ENCODE data around the gene LRIG1.

Gene LRIG1

GRCh38 chr3:66532160-66532587, 31.4 kb upstream of the LRIG1 start:
- DNase-seq: no peak
- no peak overlapping the region for H3K27ac ChIP-seq (ENCODE audit: insufficient read depth, low read length, poor library complexity, severe bottlenecking)
- no peak overlapping the region for H3K4me3 ChIP-seq (ENCODE audit: insufficient read depth, low read depth, low read length, poor library complexity, severe bottlenecking)
- H3K27me3 ChIP-seq (replicated peaks; ENCODE audit: control insufficient read depth, insufficient read depth, low read length, poor library complexity, severe bottlenecking): no peaks in the 10 kb centered on the region
- no peaks in the 10 kb centered on the region for H3K9me3 ChIP-seq (ENCODE audit: control insufficient read depth, low read length)
- H3K4me1 ChIP-seq (ENCODE audit: control insufficient read depth, insufficient read depth, low read length, poor library complexity, severe bottlenecking): no peaks in the 10 kb centered on the region
- H3K36me3 ChIP-seq (ENCODE audit: control insufficient read depth, insufficient read depth, low read length): no peaks in the 10 kb centered on the region

- DNase-seq: no peak
Observed at GRCh38 chr3:66531256-66531655, 30.4 kb upstream of the LRIG1 start.

GRCh38 chr3:66527246-66527645, 26.4 kb upstream of the LRIG1 start:
- H3K4me1 ChIP-seq (ENCODE audit: control insufficient read depth, insufficient read depth, low read length, poor library complexity, severe bottlenecking): no peaks in the 10 kb centered on the region
- no peak overlapping the region for H3K27ac ChIP-seq (ENCODE audit: insufficient read depth, low read length, poor library complexity, severe bottlenecking)
- H3K4me3 ChIP-seq (ENCODE audit: insufficient read depth, low read depth, low read length, poor library complexity, severe bottlenecking): no peak overlapping the region
- H3K36me3 ChIP-seq (ENCODE audit: control insufficient read depth, insufficient read depth, low read length): no peaks in the 10 kb centered on the region
- no peak for DNase-seq
- no peaks in the 10 kb centered on the region for H3K9me3 ChIP-seq (ENCODE audit: control insufficient read depth, low read length)
- H3K27me3 ChIP-seq (replicated peaks; ENCODE audit: control insufficient read depth, insufficient read depth, low read length, poor library complexity, severe bottlenecking): no peaks in the 10 kb centered on the region

More at GRCh38 chr3:66531256-66531655, 30.4 kb upstream of the LRIG1 start:
- H3K4me1 ChIP-seq (ENCODE audit: control insufficient read depth, insufficient read depth, low read length, poor library complexity, severe bottlenecking): no peaks in the 10 kb centered on the region
- no peak overlapping the region for H3K27ac ChIP-seq (ENCODE audit: insufficient read depth, low read length, poor library complexity, severe bottlenecking)
- H3K4me3 ChIP-seq (ENCODE audit: insufficient read depth, low read depth, low read length, poor library complexity, severe bottlenecking): no peak overlapping the region
- no peaks in the 10 kb centered on the region for H3K9me3 ChIP-seq (ENCODE audit: control insufficient read depth, low read length)
- H3K27me3 ChIP-seq (replicated peaks; ENCODE audit: control insufficient read depth, insufficient read depth, low read length, poor library complexity, severe bottlenecking): no peaks in the 10 kb centered on the region
- H3K36me3 ChIP-seq (ENCODE audit: control insufficient read depth, insufficient read depth, low read length): no peaks in the 10 kb centered on the region

GRCh38 chr3:66525771-66526170, 24.9 kb upstream of the LRIG1 start:
- no peaks in the 10 kb centered on the region for H3K4me1 ChIP-seq (ENCODE audit: control insufficient read depth, insufficient read depth, low read length, poor library complexity, severe bottlenecking)
- no peak for DNase-seq
- H3K27ac ChIP-seq (ENCODE audit: insufficient read depth, low read length, poor library complexity, severe bottlenecking): no peak overlapping the region
- H3K36me3 ChIP-seq (ENCODE audit: control insufficient read depth, insufficient read depth, low read length): no peaks in the 10 kb centered on the region
- no peak overlapping the region for H3K4me3 ChIP-seq (ENCODE audit: insufficient read depth, low read depth, low read length, poor library complexity, severe bottlenecking)
- H3K9me3 ChIP-seq (ENCODE audit: control insufficient read depth, low read length): no peaks in the 10 kb centered on the region
- H3K27me3 ChIP-seq (replicated peaks; ENCODE audit: control insufficient read depth, insufficient read depth, low read length, poor library complexity, severe bottlenecking): no peaks in the 10 kb centered on the region

- Histone ChIP-seq H3K4me1 (ENCODE audit: control insufficient read depth, insufficient read depth, low read length, poor library complexity, severe bottlenecking) (no peaks in the 10 kb centered on the region), H3K27me3 (replicated peaks; ENCODE audit: control insufficient read depth, insufficient read depth, low read length, poor library complexity, severe bottlenecking) (no peaks in the 10 kb centered on the region), H3K9me3 (ENCODE audit: control insufficient read depth, low read length) (no peaks in the 10 kb centered on the region), H3K4me3 (ENCODE audit: insufficient read depth, low read depth, low read length, poor library complexity, severe bottlenecking) (no peak overlapping the region), H3K36me3 (ENCODE audit: control insufficient read depth, insufficient read depth, low read length) (no peaks in the 10 kb centered on the region), H3K27ac (ENCODE audit: insufficient read depth, low read length, poor library complexity, severe bottlenecking) (no peak overlapping the region)
- DNase-seq: no peak
Observed at GRCh38 chr3:66520724-66521123, 19.9 kb upstream of the LRIG1 start.

GRCh38 chr3:66518644-66519043, 17.8 kb upstream of the LRIG1 start:
- no peak for DNase-seq
- no peak overlapping the region for H3K4me3 ChIP-seq (ENCODE audit: insufficient read depth, low read depth, low read length, poor library complexity, severe bottlenecking)
- no peaks in the 10 kb centered on the region for H3K9me3 ChIP-seq (ENCODE audit: control insufficient read depth, low read length)
- H3K27me3 ChIP-seq (replicated peaks; ENCODE audit: control insufficient read depth, insufficient read depth, low read length, poor library complexity, severe bottlenecking): no peaks in the 10 kb centered on the region
- H3K27ac ChIP-seq (ENCODE audit: insufficient read depth, low read length, poor library complexity, severe bottlenecking): no peak overlapping the region
- H3K36me3 ChIP-seq (ENCODE audit: control insufficient read depth, insufficient read depth, low read length): no peaks in the 10 kb centered on the region
- no peaks in the 10 kb centered on the region for H3K4me1 ChIP-seq (ENCODE audit: control insufficient read depth, insufficient read depth, low read length, poor library complexity, severe bottlenecking)

GRCh38 chr3:66518126-66518525, 17.3 kb upstream of the LRIG1 start:
- no peak for DNase-seq
- H3K27ac ChIP-seq (ENCODE audit: insufficient read depth, low read length, poor library complexity, severe bottlenecking): no peak overlapping the region
- no peak overlapping the region for H3K4me3 ChIP-seq (ENCODE audit: insufficient read depth, low read depth, low read length, poor library complexity, severe bottlenecking)
- no peaks in the 10 kb centered on the region for H3K4me1 ChIP-seq (ENCODE audit: control insufficient read depth, insufficient read depth, low read length, poor library complexity, severe bottlenecking)
- H3K27me3 ChIP-seq (replicated peaks; ENCODE audit: control insufficient read depth, insufficient read depth, low read length, poor library complexity, severe bottlenecking): no peaks in the 10 kb centered on the region
- no peaks in the 10 kb centered on the region for H3K36me3 ChIP-seq (ENCODE audit: control insufficient read depth, insufficient read depth, low read length)
- H3K9me3 ChIP-seq (ENCODE audit: control insufficient read depth, low read length): no peaks in the 10 kb centered on the region

GRCh38 chr3:66517241-66517640, 16.4 kb upstream of the LRIG1 start:
- Histone ChIP-seq H3K4me1 (ENCODE audit: control insufficient read depth, insufficient read depth, low read length, poor library complexity, severe bottlenecking) (no peaks in the 10 kb centered on the region), H3K27ac (ENCODE audit: insufficient read depth, low read length, poor library complexity, severe bottlenecking) (no peak overlapping the region), H3K27me3 (replicated peaks; ENCODE audit: control insufficient read depth, insufficient read depth, low read length, poor library complexity, severe bottlenecking) (no peaks in the 10 kb centered on the region), H3K36me3 (ENCODE audit: control insufficient read depth, insufficient read depth, low read length) (no peaks in the 10 kb centered on the region), H3K4me3 (ENCODE audit: insufficient read depth, low read depth, low read length, poor library complexity, severe bottlenecking) (no peak overlapping the region), H3K9me3 (ENCODE audit: control insufficient read depth, low read length) (no peaks in the 10 kb centered on the region)
- DNase-seq: no peak

GRCh38 chr3:66508461-66508860, 7.6 kb upstream of the LRIG1 start:
- Histone ChIP-seq H3K9me3 (ENCODE audit: control insufficient read depth, low read length) (no peaks in the 10 kb centered on the region), H3K4me1 (ENCODE audit: control insufficient read depth, insufficient read depth, low read length, poor library complexity, severe bottlenecking) (peaks cover 2% of the 10 kb centered on the region), H3K36me3 (ENCODE audit: control insufficient read depth, insufficient read depth, low read length) (no peaks in the 10 kb centered on the region), H3K27me3 (replicated peaks; ENCODE audit: control insufficient read depth, insufficient read depth, low read length, poor library complexity, severe bottlenecking) (no peaks in the 10 kb centered on the region), H3K4me3 (ENCODE audit: insufficient read depth, low read depth, low read length, poor library complexity, severe bottlenecking) (no peak overlapping the region), H3K27ac (ENCODE audit: insufficient read depth, low read length, poor library complexity, severe bottlenecking) (no peak overlapping the region)
- no peak for DNase-seq

- Histone ChIP-seq H3K27me3 (replicated peaks; ENCODE audit: control insufficient read depth, insufficient read depth, low read length, poor library complexity, severe bottlenecking) (no peaks in the 10 kb centered on the region), H3K9me3 (ENCODE audit: control insufficient read depth, low read length) (no peaks in the 10 kb centered on the region), H3K4me3 (ENCODE audit: insufficient read depth, low read depth, low read length, poor library complexity, severe bottlenecking) (no peak overlapping the region), H3K36me3 (ENCODE audit: control insufficient read depth, insufficient read depth, low read length) (no peaks in the 10 kb centered on the region), H3K4me1 (ENCODE audit: control insufficient read depth, insufficient read depth, low read length, poor library complexity, severe bottlenecking) (peaks cover 8% of the 10 kb centered on the region), H3K27ac (ENCODE audit: insufficient read depth, low read length, poor library complexity, severe bottlenecking) (no peak overlapping the region)
- no peak for DNase-seq
Observed at GRCh38 chr3:66507423-66508260, 6.8 kb upstream of the LRIG1 start.
